ENCODE results near the gene MEFV. TPM values are rescaled to one million over a fixed set of nuclear protein-coding genes. Genes with fewer than 3 reads are reported as not detected.
"Not testable (repeated sequence)": the region's sequence is repeated elsewhere in the genome, so short reads cannot be mapped to it uniquely, and the experiment has no call there.

MEFV gene
- total RNA-seq, 1 experiment from 2014 or later: not detected

- Histone ChIP-seq H3K79me2 (ENCODE audit: low read length) (no peaks in the 10 kb centered on the region), H3K4me2 (ENCODE audit: low read depth, low read length, poor library complexity, severe bottlenecking) (no peak overlapping the region), H3K36me3 (ENCODE audit: insufficient read depth, low read length) (no peaks in the 10 kb centered on the region), H3K9me3 (ENCODE audit: low read length) (no peaks in the 10 kb centered on the region), H3K9ac (ENCODE audit: low read length) (no peak overlapping the region), H2AFZ (ENCODE audit: low read length) (no peak overlapping the region), H4K20me1 (ENCODE audit: insufficient read depth, low read depth, low read length) (no peaks in the 10 kb centered on the region), H3K4me1 (ENCODE audit: low read length) (no peaks in the 10 kb centered on the region), H3K27me3 (ENCODE audit: low read length) (no peaks in the 10 kb centered on the region), H3K9me2 (replicated peaks; ENCODE audit: insufficient read depth, low read length) (no peaks in the 10 kb centered on the region), H3K4me3 (ENCODE audit: low read length) (no peak overlapping the region), H3K27ac (ENCODE audit: low read length) (no peak overlapping the region)
- no peak for DNase-seq
These were observed 57.9 kb downstream of the MEFV start for GRCh38 chr16:3198334-3199072.

GRCh38 chr16:3197694-3198333, 58.6 kb downstream of the MEFV start:
- not testable (repeated sequence) for H3K27ac ChIP-seq (ENCODE audit: low read length); H3K4me3 ChIP-seq (ENCODE audit: low read length); H3K27me3 ChIP-seq (ENCODE audit: low read length); H2AFZ ChIP-seq (ENCODE audit: low read length); H3K9me3 ChIP-seq (ENCODE audit: low read length); H3K9me2 ChIP-seq (replicated peaks; ENCODE audit: insufficient read depth, low read length); H3K4me2 ChIP-seq (ENCODE audit: low read depth, low read length, poor library complexity, severe bottlenecking); DNase-seq; H4K20me1 ChIP-seq (ENCODE audit: insufficient read depth, low read depth, low read length); H3K9ac ChIP-seq (ENCODE audit: low read length); H3K79me2 ChIP-seq (ENCODE audit: low read length); H3K36me3 ChIP-seq (ENCODE audit: insufficient read depth, low read length); H3K4me1 ChIP-seq (ENCODE audit: low read length)

DNA sequence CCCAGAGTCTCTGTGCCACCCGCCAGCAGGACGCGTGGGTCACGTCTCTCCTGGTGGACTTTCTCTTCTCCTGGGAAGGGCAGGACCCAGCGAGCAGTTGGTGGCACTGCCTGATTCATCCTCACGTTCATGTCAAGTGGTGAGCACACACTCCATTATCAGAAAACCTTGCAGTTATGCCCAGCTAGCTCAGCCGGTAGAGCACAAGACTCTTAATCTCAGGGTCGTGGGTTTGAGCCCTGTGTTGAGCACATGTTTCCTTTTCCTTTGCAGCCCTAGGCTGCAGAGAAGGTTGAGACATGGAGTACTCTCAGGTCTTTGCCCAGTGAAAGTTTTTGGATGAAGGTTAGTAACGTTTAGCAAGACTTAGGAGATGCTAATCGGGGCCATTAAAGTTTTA, 60.5 kb downstream of the MEFV start:
- Histone ChIP-seq H3K4me1 (ENCODE audit: low read length) (no peaks in the 10 kb centered on the region), H3K79me2 (ENCODE audit: low read length) (no peaks in the 10 kb centered on the region), H4K20me1 (ENCODE audit: insufficient read depth, low read depth, low read length) (no peaks in the 10 kb centered on the region), H3K9me2 (replicated peaks; ENCODE audit: insufficient read depth, low read length) (no peaks in the 10 kb centered on the region), H3K36me3 (ENCODE audit: insufficient read depth, low read length) (no peaks in the 10 kb centered on the region), H3K4me3 (ENCODE audit: low read length) (no peak overlapping the region), H2AFZ (ENCODE audit: low read length) (no peak overlapping the region), H3K27me3 (ENCODE audit: low read length) (no peaks in the 10 kb centered on the region), H3K9ac (ENCODE audit: low read length) (no peak overlapping the region), H3K27ac (ENCODE audit: low read length) (no peak overlapping the region), H3K4me2 (ENCODE audit: low read depth, low read length, poor library complexity, severe bottlenecking) (no peak overlapping the region), H3K9me3 (ENCODE audit: low read length) (no peaks in the 10 kb centered on the region)
- DNase-seq: no peak

GRCh38 chr16:3194792-3195191, 61.6 kb downstream of the MEFV start:
- Histone ChIP-seq H3K9ac (ENCODE audit: low read length) (no peak overlapping the region), H3K79me2 (ENCODE audit: low read length) (no peaks in the 10 kb centered on the region), H3K4me3 (ENCODE audit: low read length) (no peak overlapping the region), H3K4me2 (ENCODE audit: low read depth, low read length, poor library complexity, severe bottlenecking) (no peak overlapping the region), H4K20me1 (ENCODE audit: insufficient read depth, low read depth, low read length) (no peaks in the 10 kb centered on the region), H3K27ac (ENCODE audit: low read length) (no peak overlapping the region), H3K9me3 (ENCODE audit: low read length) (no peaks in the 10 kb centered on the region), H3K9me2 (replicated peaks; ENCODE audit: insufficient read depth, low read length) (no peaks in the 10 kb centered on the region), H3K27me3 (ENCODE audit: low read length) (no peaks in the 10 kb centered on the region), H3K4me1 (ENCODE audit: low read length) (no peaks in the 10 kb centered on the region), H2AFZ (ENCODE audit: low read length) (no peak overlapping the region), H3K36me3 (ENCODE audit: insufficient read depth, low read length) (no peaks in the 10 kb centered on the region)
- DNase-seq: no peak

GRCh38 chr16:3193221-3194212, 62.9 kb downstream of the MEFV start:
- no peak overlapping the region for H3K27ac ChIP-seq (ENCODE audit: low read length)
- no peaks in the 10 kb centered on the region for H4K20me1 ChIP-seq (ENCODE audit: insufficient read depth, low read depth, low read length)
- H3K9me2 ChIP-seq (replicated peaks; ENCODE audit: insufficient read depth, low read length): no peaks in the 10 kb centered on the region
- no peaks in the 10 kb centered on the region for H3K4me1 ChIP-seq (ENCODE audit: low read length)
- no peaks in the 10 kb centered on the region for H3K79me2 ChIP-seq (ENCODE audit: low read length)
- H2AFZ ChIP-seq (ENCODE audit: low read length): no peak overlapping the region
- H3K9ac ChIP-seq (ENCODE audit: low read length): no peak overlapping the region
- no peak overlapping the region for H3K4me3 ChIP-seq (ENCODE audit: low read length)
- H3K27me3 ChIP-seq (ENCODE audit: low read length): no peaks in the 10 kb centered on the region
- H3K9me3 ChIP-seq (ENCODE audit: low read length): no peaks in the 10 kb centered on the region
- H3K36me3 ChIP-seq (ENCODE audit: insufficient read depth, low read length): no peaks in the 10 kb centered on the region
- H3K4me2 ChIP-seq (ENCODE audit: low read depth, low read length, poor library complexity, severe bottlenecking): no peak overlapping the region
- no peak for DNase-seq

DNA sequence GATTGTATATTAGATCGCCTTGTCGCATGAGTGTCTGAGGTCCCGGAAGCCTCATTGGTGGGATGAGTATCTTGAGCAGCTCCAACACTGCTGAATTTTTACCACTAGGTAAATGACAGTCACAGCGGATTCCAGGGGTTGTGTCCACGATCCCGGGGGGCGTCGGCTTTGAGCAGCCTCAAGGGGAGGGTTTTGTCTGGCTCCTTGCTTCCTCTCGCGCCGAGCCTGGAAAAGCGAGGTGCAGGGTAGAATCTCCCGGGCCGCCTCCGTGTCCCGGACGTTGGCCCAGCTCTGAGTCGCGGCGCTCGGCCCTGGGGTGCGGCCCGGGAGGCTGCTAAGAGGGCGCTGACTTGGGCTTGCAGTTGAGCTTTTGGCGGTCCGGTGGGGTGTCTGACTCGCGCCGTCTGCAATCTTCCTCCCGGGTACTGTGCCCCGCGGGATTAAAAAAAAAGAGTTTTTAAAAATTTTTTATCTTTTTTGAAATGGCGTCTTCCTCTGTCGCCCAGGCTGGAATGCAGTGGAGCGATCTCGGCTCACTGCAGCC, 63.9 kb downstream of the MEFV start:
- no peaks in the 10 kb centered on the region for H3K4me1 ChIP-seq (ENCODE audit: low read length)
- no peak for DNase-seq
- no peak overlapping the region for H3K4me3 ChIP-seq (ENCODE audit: low read length)
- no peaks in the 10 kb centered on the region for H3K9me3 ChIP-seq (ENCODE audit: low read length)
- H3K9me2 ChIP-seq (replicated peaks; ENCODE audit: insufficient read depth, low read length): no peaks in the 10 kb centered on the region
- no peaks in the 10 kb centered on the region for H4K20me1 ChIP-seq (ENCODE audit: insufficient read depth, low read depth, low read length)
- no peaks in the 10 kb centered on the region for H3K36me3 ChIP-seq (ENCODE audit: insufficient read depth, low read length)
- H2AFZ ChIP-seq (ENCODE audit: low read length): no peak overlapping the region
- no peak overlapping the region for H3K4me2 ChIP-seq (ENCODE audit: low read depth, low read length, poor library complexity, severe bottlenecking)
- no peak overlapping the region for H3K27ac ChIP-seq (ENCODE audit: low read length)
- no peak overlapping the region for H3K9ac ChIP-seq (ENCODE audit: low read length)
- H3K27me3 ChIP-seq (ENCODE audit: low read length): no peaks in the 10 kb centered on the region
- no peaks in the 10 kb centered on the region for H3K79me2 ChIP-seq (ENCODE audit: low read length)

Data from Karpas-422 (cell line).